Smooth muscle cell (in vitro differentiated cells): ENCODE data around the gene LRRC1. TPM values are rescaled to one million over a fixed set of nuclear protein-coding genes. Genes with fewer than 3 reads are reported as not detected.

Experiments used
- DNase-seq: peaks from one replicate; lab custom pipeline; 2025; ENCODE audit not compliant: unreplicated experiment; lab: John Stamatoyannopoulos, UW
- H2AFZ ChIP-seq: fragments of 200-600 bp; sonication (generic); 2 replicates; pipeline ENCODE4 v1.6.0; 2016; ENCODE audit warnings: antibody characterized with exemption, low read depth, mild to moderate bottlenecking
- H3F3A ChIP-seq: fragments of 200-600 bp; sonication (generic); 2 replicates; pipeline ENCODE4 v1.6.0; 2017; ENCODE audit warnings: antibody characterized with exemption, low read depth
- H3K27ac ChIP-seq: fragments of 200-600 bp; sonication (generic); 2 replicates; pipeline ENCODE4 v1.5.1; 2016; ENCODE audit warnings: low read depth, mild to moderate bottlenecking
- H3K27me3 ChIP-seq: fragments of 200-600 bp; sonication (generic); 2 replicates; pipeline ENCODE4 v1.6.1; 2016; ENCODE audit warnings: low read depth, mild to moderate bottlenecking
- H3K36me3 ChIP-seq: fragments of 200-600 bp; sonication (generic); 2 replicates; pipeline ENCODE4 v1.5.1; 2016; ENCODE audit warnings: low read depth
- H3K4me1 ChIP-seq: fragments of 200-600 bp; sonication (generic); 2 replicates; pipeline ENCODE4 v1.5.1; 2016; ENCODE audit warnings: low read depth
- H3K4me2 ChIP-seq: fragments of 200-600 bp; sonication (generic); 2 replicates; pipeline ENCODE4 v1.6.0; 2016; ENCODE audit warnings: mild to moderate bottlenecking
- H3K4me3 ChIP-seq: fragments of 200-600 bp; sonication (generic); 2 replicates; pipeline ENCODE4 v1.5.1; 2016; ENCODE audit warnings: mild to moderate bottlenecking
- H3K79me2 ChIP-seq: fragments of 200-600 bp; sonication (generic); 2 replicates; pipeline ENCODE4 v1.6.0; 2016; ENCODE audit warnings: low read depth, mild to moderate bottlenecking
- H3K9ac ChIP-seq: fragments of 200-600 bp; sonication (generic); 2 replicates; pipeline ENCODE4 v1.6.0; 2016; ENCODE audit warnings: low read depth
- H3K9me3 ChIP-seq: fragments of 200-600 bp; sonication (generic); replicated peaks from 2 replicates; pipeline ENCODE4 v1.5.1; 2016; ENCODE audit warnings: low read depth
- H4K20me1 ChIP-seq: fragments of 200-600 bp; sonication (generic); 2 replicates; pipeline ENCODE4 v1.6.0; 2016; ENCODE audit warnings: low read depth
- WGBS: methylation state at CpG from one replicate; pipeline ENCODE4 v1.1.7; 2016; ENCODE audit warnings: low lambda C conversion rate; 5-methylcytosine and 5-hydroxymethylcytosine counted together
- polyA plus RNA-seq: library from polyadenylated mRNA; unstranded; fragments of >200 nt; fragmentation: Nextera tagmentation; extraction: Ambion mirVana; gene quantifications from 2 replicates; pipeline ENCODE4 v1.2.1, GENCODE V29; 2016
- total RNA-seq: library from RNA; depleted of rRNA; stranded (reverse); fragments of >200 nt; gene quantifications from 2 replicates; pipeline ENCODE4 v1.2.3, GENCODE V29; 2014
- TF ChIP-seq, protein P1 (sequence below): fragments of 200-600 bp; sonication (generic); IDR thresholded peaks from 2 replicates; pipeline ENCODE4 v1.5.1; 2017; ENCODE audit warnings: borderline replicate concordance, mild to moderate bottlenecking, antibody characterized with exemption; ENCODE audit not compliant: insufficient read depth, poor library complexity, severe bottlenecking

Gene LRRC1
- total and polyA plus RNA-seq, 2 experiments from 2014 or later: 11.8 to 19.9 TPM

DNA sequence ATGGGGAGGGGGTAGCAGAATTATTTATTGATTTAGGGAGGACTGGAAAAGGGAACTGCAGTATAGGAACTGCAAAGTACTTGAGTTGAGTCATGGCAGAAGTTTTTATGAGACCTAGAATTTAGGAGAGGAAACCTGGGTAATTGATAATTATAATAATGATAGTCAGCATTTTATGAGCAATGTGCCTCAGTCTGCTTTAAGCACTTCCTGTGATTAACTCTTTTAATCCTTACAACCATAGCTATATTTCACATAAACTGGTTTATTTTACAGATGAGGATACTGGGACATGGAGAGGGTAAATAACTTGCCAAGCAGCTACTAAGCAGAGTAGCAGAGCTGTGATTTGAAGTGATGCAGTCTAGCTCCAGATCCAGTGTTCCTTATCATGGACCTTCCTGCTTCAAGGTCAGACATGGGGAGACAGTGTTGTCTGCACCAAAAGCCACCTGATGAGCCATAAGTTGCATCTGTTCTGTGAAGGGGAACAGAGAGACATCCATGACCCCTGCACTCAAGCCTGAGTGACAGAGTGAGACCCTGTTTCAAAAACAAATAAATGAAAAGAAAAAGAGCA lies 13.6 kb downstream of the LRRC1 start:
- Histone ChIP-seq H2AFZ (no peak overlapping the region), H3K27ac (no peak overlapping the region), H4K20me1 (peaks cover 57% of the 10 kb centered on the region), H3K9ac (no peak overlapping the region), H3K4me3 (no peak overlapping the region), H3K27me3 (no peaks in the 10 kb centered on the region), H3K4me1 (no peaks in the 10 kb centered on the region), H3F3A (no peaks in the 10 kb centered on the region), H3K9me3 (no peaks in the 10 kb centered on the region), H3K4me2 (no peak overlapping the region), H3K79me2 (peaks cover 49% of the 10 kb centered on the region), H3K36me3 (no peaks in the 10 kb centered on the region)
- no peak for DNase-seq
- TF ChIP-seq, protein P1, sequence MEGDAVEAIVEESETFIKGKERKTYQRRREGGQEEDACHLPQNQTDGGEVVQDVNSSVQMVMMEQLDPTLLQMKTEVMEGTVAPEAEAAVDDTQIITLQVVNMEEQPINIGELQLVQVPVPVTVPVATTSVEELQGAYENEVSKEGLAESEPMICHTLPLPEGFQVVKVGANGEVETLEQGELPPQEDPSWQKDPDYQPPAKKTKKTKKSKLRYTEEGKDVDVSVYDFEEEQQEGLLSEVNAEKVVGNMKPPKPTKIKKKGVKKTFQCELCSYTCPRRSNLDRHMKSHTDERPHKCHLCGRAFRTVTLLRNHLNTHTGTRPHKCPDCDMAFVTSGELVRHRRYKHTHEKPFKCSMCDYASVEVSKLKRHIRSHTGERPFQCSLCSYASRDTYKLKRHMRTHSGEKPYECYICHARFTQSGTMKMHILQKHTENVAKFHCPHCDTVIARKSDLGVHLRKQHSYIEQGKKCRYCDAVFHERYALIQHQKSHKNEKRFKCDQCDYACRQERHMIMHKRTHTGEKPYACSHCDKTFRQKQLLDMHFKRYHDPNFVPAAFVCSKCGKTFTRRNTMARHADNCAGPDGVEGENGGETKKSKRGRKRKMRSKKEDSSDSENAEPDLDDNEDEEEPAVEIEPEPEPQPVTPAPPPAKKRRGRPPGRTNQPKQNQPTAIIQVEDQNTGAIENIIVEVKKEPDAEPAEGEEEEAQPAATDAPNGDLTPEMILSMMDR: no peak

DNA sequence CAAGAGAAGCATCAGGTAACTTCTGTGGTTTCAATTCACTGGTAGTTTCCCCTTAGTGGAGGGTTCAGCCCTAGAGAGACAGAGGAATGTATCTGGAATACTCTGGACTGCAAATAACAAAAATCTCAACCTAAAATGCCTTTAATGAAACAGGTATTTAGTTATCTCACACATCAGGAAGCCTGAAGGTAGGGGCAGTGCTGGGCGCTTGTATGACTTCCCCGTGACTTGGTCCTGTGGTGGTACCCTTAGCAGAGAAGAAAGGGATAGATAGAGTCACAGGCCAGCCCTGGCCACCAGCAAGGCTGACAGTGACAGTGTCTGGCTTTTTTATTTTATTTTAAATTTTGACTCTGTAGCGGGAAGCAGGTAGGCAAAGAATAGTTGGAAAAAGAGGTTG lies 14.9 kb downstream of the LRRC1 start:
- H3K4me3 ChIP-seq: no peak overlapping the region
- H4K20me1 ChIP-seq: peaks cover 52% of the 10 kb centered on the region
- H3K9ac ChIP-seq: no peak overlapping the region
- H3K4me2 ChIP-seq: peak overlapping the region; percentile 48
- 77% methylated on average over 3 of the region's 3 CpGs for WGBS
- H3K4me1 ChIP-seq: no peaks in the 10 kb centered on the region
- peaks cover 42% of the 10 kb centered on the region for H3K79me2 ChIP-seq
- TF ChIP-seq, protein P1: no peak
- H2AFZ ChIP-seq: no peak overlapping the region
- DNase-seq: no peak
- no peak overlapping the region for H3K27ac ChIP-seq
- H3F3A ChIP-seq: no peaks in the 10 kb centered on the region
- H3K9me3 ChIP-seq: no peaks in the 10 kb centered on the region
- no peaks in the 10 kb centered on the region for H3K27me3 ChIP-seq
- H3K36me3 ChIP-seq: no peaks in the 10 kb centered on the region

DNA sequence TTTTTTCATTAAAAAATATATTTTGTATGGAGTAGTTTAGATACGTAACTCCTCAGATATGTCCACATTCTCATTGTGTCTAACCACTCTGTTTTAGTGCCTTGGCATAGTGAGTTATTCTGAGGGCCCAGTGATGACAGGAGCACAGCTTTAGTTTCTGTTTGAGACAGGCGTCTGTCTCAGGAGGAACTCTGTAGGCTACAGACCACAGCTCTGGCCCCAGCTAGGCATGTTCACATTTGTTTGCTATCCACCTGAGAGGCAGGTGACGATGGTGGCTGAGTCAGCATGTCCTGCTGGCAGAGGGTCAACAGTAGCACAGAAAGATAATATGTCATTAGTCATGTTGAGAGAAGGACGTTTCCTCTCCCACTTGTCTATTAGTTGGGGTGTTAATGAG lies 16.3 kb downstream of the LRRC1 start:
- Histone ChIP-seq H3K9ac (peak overlapping the region; percentile 43), H2AFZ (no peak overlapping the region), H3K9me3 (no peaks in the 10 kb centered on the region), H3K79me2 (peaks cover 39% of the 10 kb centered on the region), H3K27me3 (no peaks in the 10 kb centered on the region), H3K27ac (peak overlapping the region; percentile 73), H3K4me2 (peak overlapping the region; percentile 58), H3K4me1 (peaks cover 8% of the 10 kb centered on the region), H3K4me3 (peak overlapping the region; percentile 17), H4K20me1 (peaks cover 44% of the 10 kb centered on the region), H3K36me3 (no peaks in the 10 kb centered on the region), H3F3A (peaks cover 9% of the 10 kb centered on the region)
- TF ChIP-seq, protein P1: no peak
- DNase-seq: no peak
- WGBS: 27% methylated on average over 4 of the region's 4 CpGs

DNA sequence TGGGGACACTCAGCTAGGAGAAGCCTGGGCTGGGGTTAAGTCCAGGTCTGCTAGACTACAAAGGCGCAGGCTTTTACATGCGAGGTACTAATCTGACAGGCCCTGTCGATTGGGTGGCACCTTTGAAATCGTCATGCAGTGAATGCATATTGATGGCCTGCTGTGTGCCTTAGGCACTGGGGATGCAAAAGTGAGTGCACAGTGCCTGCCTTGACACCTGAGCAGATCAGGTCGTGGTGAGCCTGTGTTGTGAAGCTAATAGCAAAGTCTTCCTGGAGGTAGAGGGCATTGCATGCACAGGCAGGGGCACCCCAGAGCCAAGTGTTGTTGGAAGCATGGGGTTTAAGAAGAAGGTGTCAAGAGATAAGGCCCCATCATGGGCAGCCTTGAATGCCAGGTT lies 16.9 kb downstream of the LRRC1 start:
- H4K20me1 ChIP-seq: peaks cover 51% of the 10 kb centered on the region
- peaks cover 42% of the 10 kb centered on the region for H3K79me2 ChIP-seq
- no peaks in the 10 kb centered on the region for H3K36me3 ChIP-seq
- DNase-seq: no peak
- TF ChIP-seq, protein P1: no peak
- peak overlapping the region; percentile 73 for H3K27ac ChIP-seq
- H3K27me3 ChIP-seq: no peaks in the 10 kb centered on the region
- no peaks in the 10 kb centered on the region for H3K9me3 ChIP-seq
- no peak overlapping the region for H3K4me2 ChIP-seq
- peaks cover 9% of the 10 kb centered on the region for H3F3A ChIP-seq
- no peak overlapping the region for H3K9ac ChIP-seq
- no peak overlapping the region for H3K4me3 ChIP-seq
- H2AFZ ChIP-seq: no peak overlapping the region
- WGBS: 46% methylated on average over 5 of the region's 5 CpGs
- H3K4me1 ChIP-seq: peaks cover 12% of the 10 kb centered on the region
